GM18507 (cell line): ENCODE results near the gene PPP4C.
A peak's percentile ranks its signal among the peaks of the same experiment; 100 is the strongest.

Source experiments
- DNase-seq: peaks from one replicate; pipeline ENCODE4 v3.0.0; 2011; ENCODE audit warnings: low read depth; ENCODE audit not compliant: insufficient read length; ENCODE audit errors: extremely low spot score
- FAIRE-seq: peaks from 2 replicates; lab custom pipeline; 2011; peaks lifted over from hg19 to GRCh38; lab: Jason Lieb, UNC

Gene PPP4C

GRCh38 chr16:30076276-30076791 lies 540 bp downstream of the PPP4C start:
- no peak for DNase-seq
- no peak for FAIRE-seq

- DNase-seq: no peak
These were observed 1.9 kb downstream of the PPP4C start for GRCh38 chr16:30077656-30078055.

DNA sequence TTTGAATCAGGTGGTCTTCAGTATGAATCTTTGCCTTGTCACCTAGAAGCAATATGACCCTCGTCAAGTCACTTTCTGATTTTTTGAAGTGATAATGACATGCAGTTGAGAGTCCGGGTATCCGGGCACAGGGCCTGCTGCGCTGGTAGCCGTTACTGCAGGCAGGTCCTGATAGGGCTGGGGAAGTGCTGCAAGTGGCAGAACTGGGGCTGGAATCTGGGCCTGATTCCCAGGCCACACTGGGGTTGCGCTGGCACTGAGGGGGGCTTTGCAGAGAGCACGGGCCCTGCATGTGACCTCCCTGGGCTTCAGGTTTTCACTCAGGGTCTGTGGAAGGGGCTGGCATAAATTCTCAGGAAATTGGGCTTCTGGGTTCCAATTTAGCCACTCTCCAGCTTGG lies 3.0 kb downstream of the PPP4C start:
- DNase-seq (no peak), FAIRE-seq (no peak)

More at GRCh38 chr16:30077656-30078055, 1.9 kb downstream of the PPP4C start:
- no peak for FAIRE-seq

DNA sequence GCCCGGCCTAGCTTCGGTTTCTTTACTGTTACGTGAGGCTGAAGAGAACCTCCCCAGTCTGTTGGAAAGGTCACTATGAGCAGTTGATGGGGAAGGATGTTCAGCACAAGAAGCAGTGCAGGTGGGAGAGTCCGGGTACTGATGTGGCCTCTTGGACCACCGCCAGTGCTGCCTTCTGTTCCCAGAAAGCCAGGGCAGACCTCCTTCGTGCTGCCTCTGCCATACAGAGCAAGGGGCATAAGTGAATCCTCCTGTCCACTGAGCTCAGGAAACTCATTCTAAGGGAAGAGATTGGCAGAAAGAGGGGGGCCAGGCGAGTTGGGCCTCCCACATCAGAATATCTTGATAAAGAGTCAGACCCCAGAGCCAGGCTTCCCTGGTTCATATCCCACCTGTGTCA lies 3.7 kb downstream of the PPP4C start:
- DNase-seq (no peak), FAIRE-seq (no peak)

- FAIRE-seq (no peak), DNase-seq (no peak)
These were observed 6.8 kb downstream of the PPP4C start for GRCh38 chr16:30082545-30083090.

DNA sequence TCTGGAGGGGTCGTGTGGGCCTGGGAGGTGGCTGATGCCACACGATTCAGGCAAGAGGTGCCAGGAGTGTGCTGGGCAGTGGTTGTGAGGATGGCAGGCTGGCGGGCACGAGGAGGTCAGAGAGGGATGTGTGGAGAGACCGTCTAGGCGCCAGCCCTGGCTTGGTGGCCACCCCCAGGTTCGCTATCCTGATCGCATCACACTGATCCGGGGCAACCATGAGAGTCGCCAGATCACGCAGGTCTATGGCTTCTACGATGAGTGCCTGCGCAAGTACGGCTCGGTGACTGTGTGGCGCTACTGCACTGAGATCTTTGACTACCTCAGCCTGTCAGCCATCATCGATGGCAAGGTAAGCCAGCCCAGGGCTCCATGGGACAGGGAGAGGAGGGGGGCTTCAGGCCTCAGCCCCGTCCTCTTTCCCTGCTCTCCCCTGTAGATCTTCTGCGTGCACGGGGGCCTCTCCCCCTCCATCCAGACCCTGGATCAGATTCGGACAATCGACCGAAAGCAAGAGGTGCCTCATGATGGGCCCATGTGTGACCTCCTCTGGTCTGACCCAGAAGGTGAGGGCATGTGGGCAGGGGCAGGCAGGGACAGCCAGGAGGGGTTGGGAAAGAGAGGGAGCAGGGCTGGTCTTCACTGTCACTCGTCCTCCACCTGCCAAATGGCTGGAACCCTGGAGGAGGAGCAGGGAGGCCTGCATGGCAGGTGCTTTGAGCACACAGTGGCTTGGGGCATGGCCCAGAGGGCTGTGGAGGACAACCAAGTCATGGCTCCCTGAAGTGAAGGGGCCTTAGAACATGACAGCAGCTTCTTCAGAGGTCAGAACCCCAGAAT lies 7.6 kb downstream of the PPP4C start:
- FAIRE-seq (no peak), DNase-seq (no peak)

GRCh38 chr16:30084096-30084815 lies 8.5 kb downstream of the PPP4C start:
- DNase-seq (no peak), FAIRE-seq (no peak)

- DNase-seq (no peak), FAIRE-seq (no peak)
These were observed 9.0 kb downstream of the PPP4C start for GRCh38 chr16:30084816-30085159.

GRCh38 chr16:30085247-30085646 lies 9.5 kb downstream of the PPP4C start:
- FAIRE-seq: no peak
- no peak for DNase-seq

GRCh38 chr16:30085820-30086219 lies 10.0 kb downstream of the PPP4C start:
- FAIRE-seq: no peak
- DNase-seq: no peak

GRCh38 chr16:30086291-30087140 lies 10.7 kb downstream of the PPP4C start:
- DNase-seq: no peak
- FAIRE-seq: no peak

DNA sequence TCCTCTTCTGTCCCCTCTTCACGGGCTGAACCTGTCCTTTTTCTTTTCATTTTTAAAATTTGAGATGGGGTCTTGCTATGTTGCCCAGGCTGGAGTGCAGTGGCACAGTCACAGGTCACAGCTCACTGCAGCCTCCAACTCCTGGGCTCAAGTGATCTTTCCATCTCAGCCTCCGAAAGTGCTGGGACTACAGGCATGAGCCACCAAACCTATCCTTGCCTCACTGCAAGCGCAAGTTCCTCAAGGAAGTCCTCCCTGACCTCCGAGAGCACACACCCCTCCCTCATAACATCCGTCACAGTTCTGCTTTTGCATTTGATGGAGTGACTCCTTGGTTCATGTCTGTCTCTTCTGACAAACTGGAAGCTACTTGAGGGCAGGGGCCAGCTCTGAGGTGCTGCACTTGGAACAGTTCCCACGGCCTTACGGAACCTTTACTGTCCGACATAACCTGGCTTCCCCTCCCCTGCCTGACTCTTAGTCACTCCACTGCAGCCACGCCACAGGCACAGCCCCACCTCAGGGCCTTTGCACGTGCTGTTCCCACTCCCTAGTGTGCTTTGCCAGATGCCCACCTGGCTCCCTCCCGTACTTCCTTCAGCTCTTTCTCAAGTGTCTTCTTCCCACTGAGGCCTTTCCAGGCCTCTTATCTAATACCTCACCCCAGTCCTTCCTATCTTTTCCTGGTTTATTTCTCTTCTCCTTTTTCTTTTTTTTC lies 11.5 kb downstream of the PPP4C start:
- DNase-seq: no peak
- FAIRE-seq: no peak

- DNase-seq (no peak), FAIRE-seq (no peak)
These were observed 12.5 kb downstream of the PPP4C start for GRCh38 chr16:30088237-30088831.

- no peak for DNase-seq
- FAIRE-seq: no peak
These were observed 13.2 kb downstream of the PPP4C start for GRCh38 chr16:30088832-30089624.

DNA sequence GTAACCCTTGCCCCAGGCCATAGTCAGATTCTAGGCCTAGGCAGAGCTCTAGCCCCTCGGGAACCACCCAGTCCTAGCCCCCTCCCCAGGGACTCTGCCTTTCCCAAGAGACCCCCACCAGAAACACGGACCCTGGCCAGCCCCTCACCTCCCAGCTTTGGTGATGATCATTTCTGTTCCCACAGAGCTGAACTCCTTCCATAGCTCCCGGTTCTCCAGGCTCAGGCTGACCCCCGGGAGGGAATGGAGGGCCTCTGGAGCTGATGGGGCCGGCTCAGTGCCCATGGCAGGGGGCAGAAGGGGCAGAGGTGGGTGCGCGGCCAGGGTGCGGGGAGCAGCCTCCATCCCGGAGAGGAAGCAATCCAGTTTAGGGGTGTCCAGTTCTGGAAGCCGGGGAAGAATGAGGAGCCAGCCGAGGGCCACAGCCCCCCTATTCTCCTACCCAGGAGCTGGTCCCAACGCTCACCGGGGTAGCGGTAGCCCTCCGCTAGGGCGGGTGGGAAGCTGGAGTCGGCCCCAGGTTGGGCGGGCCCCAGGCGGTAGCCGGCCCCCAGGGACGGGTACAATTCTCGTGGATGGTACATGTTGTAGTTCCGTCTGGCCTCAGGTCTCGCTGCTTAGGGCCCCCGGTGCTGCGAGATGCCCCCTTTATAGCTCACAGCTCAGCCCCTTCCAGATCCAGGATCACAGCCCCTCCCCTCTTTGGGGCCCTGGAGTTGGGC lies 15.0 kb downstream of the PPP4C start:
- no peak for FAIRE-seq

GRCh38 chr16:30091474-30092372 lies 15.9 kb downstream of the PPP4C start, which contains the start of gene TBX6:
TBX6 (minus strand) TSS chr16:30091924; CDS start chr16:30091193, 731 bp downstream.
- FAIRE-seq (peak; percentile 91), DNase-seq (peak; percentile 82)

More for the DNA sequence above, 15.0 kb downstream of the PPP4C start:
- no peak for DNase-seq
